ENCODE results near the gene ELL.
"Not testable (repeated sequence)": the region's sequence is repeated elsewhere in the genome, so short reads cannot be mapped to it uniquely, and the experiment has no call there.

Gene ELL

DNA sequence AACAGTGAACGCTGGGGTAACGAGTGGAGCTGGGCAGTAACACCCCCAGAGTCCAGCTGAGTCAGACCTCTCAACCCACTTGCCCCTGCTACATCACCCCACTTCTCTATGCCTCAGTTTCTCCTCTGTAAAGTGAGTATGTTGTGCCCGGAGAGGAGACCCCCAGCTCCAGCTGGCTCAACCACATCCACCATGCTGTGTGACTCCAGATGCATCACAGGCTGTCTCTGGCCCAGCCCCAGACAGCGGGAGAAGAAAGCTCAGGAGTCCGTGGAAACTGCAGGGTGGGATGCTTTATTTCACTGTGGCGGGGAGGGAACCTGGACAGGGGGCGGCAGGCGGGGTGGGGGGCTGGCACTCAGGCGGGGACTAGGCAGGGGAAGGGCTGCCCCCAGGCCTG, 9.6 kb upstream of the ELL start:
- no peak for DNase-seq

DNA sequence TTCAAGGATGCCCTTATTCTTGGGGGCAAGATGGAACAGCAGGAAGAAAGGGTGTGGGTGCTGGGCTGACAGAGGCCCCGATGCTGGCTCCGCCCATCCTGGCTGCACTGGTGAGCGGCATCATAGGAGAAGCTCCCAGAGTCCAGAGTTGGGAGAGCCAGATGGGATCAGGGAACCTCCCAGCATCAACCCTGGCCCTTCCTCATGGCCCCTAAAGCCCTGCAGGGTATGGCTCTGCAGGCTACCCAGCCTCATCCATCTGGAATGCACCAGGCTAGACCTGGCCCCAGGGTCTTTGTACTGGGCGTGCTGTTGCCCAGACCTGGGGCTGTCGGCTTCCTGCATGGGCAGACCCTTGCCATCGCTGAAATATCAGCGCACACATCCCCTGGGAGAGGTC, 7.9 kb upstream of the ELL start:
- no peak for DNase-seq

- no peak for DNase-seq
These were observed 4.4 kb upstream of the ELL start for GRCh38 chr19:18526316-18526715.

- DNase-seq, result no peak
These were observed 2.0 kb upstream of the ELL start for GRCh38 chr19:18523841-18524240.

GRCh38 chr19:18522862-18523440, 1.1 kb upstream of the ELL start:
- not testable (repeated sequence) for DNase-seq

GRCh38 chr19:18522124-18522861, 423 bp upstream of the ELL start:
- DNase-seq, result peak; percentile 95 to 100 (median 100)

DNA sequence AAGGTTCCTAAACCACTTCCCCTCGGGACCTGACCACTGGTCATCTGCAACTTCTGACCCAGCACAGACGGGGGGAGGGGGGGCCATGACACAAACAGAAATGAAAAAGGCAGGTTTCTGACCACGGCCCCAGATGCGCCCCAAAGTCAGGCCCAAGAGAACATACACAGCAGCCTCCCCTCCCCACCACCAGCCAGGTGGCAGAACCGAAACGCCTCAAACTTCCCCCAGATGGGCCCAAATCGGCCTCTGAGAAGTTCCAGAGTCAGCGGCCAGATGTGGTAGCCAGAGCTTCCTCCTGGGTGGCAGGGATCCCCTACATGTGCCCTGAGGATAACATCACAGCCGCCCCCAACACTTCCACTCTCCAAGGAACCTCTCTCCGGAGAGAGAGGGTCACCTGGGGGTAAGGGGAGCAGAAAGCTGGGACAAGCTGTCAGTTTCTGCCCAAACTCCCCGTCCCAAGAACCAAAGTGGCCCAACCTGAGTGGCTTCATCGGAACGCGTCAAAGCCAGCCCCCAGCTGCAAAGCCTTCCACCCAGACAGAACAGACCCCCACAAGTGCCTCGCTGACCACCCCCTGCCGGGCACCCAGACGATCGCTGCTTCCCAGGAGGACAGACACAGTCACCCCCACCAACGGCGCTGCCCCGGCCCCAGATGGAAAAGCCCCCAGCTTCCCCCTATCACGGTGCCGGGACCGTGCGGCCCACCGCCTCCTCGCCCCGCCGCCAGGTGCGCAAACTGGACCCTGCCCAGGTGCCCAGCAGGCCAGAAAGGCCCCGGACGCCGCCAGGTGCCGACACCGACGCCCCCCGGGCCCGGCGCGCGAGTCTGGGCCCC, 800 bp downstream of the ELL start:
- peak in 6 of 14 donors; percentile 4 to 62 (median 45) for DNase-seq

- DNase-seq, result peak in 8 of 14 donors; percentile 27 to 75 (median 42)
These were observed 1.7 kb downstream of the ELL start for GRCh38 chr19:18519962-18520847.

DNA sequence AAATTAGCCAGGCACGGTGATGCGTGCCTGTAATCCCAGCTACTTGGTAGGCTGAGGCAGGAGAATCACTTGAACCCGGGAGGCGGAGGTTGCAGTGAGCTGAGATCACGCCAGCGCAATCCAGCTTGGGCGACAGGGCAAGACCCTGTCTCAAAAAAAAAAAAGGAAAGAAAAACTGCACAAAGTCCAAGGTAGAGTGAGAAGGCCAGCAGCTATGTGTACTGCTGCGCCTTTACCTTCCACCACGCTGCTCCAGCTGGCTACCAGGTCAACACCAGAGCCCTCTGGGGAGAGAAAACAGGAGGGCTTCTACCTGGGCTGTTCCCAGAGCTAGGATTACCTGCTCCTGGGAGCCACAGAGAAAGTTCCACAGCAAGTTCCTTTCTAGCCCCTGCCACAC, 3.2 kb downstream of the ELL start:
- no peak for DNase-seq

GRCh38 chr19:18517606-18518005, 4.3 kb downstream of the ELL start:
- no peak for DNase-seq

GRCh38 chr19:18515959-18516358, 5.9 kb downstream of the ELL start:
- DNase-seq, result no peak

DNA sequence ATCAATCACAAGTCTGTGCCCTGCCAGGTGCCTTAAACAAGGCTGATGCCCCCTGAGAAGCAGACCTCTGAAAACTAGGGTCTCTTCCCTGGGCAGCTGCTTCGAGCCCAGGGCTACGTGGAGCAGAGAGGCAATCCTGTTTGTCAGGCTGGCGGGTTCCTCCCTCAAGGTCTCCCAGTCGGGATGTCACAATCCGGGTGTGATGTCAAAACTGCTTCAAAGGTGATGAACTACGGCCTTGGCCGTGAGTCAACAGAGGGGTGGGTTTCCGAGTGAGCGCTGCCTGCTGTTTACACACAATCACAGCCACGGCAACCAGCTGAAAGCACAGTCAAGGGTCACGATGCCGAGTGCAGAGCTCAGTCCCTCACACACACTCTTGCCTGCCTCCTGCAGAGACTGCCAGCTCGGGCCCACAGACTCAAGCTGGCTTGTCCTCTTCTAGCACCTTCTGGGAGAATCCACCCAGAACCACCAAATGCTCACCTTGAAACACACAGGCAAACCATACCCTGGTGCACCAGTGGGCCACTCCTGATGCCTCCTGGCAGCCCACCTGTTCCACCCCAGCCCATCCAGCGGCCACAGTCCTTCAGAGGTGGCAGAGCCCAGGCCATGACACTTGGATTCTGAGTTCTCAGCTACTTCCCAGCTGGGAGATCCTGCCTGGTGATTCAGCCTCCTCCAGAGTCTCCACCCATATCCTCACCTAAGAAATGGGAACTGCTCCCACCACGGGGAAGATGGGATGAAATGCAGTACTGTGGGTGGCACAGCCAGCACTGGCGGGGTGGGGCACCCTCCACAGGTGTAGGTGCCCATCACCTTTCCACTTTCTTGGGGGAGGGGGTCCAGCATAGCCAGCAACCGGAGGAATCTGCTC, 6.8 kb downstream of the ELL start:
- peak in 1 of 14 donors; percentile 24 for DNase-seq

- DNase-seq, result peak in 1 of 14 donors; percentile 58
These were observed 8.0 kb downstream of the ELL start for GRCh38 chr19:18513868-18514267.

GRCh38 chr19:18510216-18510615, 11.7 kb downstream of the ELL start:
- no peak for DNase-seq

- no peak for DNase-seq
These were observed 13.3 kb downstream of the ELL start for GRCh38 chr19:18508585-18508984.

DNA sequence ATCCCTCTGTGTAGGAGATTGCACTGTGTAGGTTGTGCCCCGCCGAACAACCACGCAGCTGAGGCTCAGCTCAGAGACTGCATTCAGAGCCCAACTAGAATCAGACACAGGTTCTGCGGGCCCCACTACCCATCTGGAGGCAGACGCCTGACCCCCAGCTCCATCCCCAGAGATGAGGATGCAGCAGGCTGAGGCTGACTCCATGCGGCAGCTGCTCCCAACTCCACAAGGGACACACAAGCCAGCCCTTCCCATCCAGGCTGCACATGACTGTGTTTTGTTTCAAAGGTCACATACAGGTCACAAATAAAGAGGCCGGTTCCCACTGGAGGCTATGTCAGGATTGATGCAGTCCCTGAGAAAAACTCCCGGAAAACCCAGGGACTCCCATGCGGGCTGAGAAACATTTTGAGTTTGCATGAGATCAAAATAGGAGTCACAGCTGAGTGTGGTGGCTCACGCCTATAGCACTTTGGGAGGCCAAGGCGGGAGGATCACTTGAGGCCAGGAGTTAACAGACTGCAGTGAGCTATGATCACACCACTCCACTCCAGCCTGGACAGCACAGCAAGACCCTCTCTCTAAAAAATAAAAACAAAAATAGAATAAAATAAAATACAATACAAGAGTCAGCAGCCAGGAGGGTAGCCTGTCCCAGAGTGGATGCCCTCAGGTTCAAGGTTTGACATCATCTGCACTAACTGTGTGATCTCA, 14.0 kb downstream of the ELL start:
- DNase-seq, result no peak

DNA sequence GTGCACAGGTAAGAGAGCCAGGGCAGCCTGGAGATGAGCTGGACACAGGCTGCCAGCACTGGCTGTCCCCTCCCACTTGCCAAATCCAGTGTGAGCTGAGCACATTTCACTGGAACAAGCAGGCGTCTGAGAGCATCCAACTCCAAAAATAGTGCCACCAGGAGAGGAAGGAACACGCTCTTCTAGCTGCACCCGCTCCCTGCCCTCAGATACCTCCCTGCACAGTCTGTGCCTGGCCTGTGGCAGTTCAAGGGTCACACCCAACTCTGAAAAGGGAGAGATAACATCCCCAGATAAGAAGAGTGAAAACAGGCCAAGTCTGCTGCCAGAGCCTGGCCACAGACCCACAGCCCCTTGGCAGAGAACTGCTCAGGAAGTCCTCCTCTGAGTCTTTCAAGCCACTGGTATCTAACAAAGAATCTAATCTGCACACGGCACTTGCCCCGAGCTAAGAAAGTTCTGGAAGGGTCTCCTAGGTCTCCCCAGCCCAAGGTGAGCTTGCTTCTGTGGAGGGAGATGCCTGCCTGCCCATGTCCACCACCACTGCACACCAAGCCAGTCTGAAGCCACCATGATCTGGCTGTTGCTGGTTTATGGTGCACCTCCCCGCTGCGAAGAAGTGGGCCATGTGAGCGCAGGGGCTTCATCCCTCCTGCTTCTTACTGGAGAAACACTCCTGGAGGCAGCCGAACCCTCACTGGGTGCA, 14.7 kb downstream of the ELL start:
- peak in 4 of 14 donors; percentile 14 to 99 (median 22) for DNase-seq

GRCh38 chr19:18506101-18506930, 15.6 kb downstream of the ELL start:
- DNase-seq, result no peak
